Endothelial cell of umbilical vein (primary cell): Measurements from ENCODE around the gene LRRC8D. TPM values are rescaled to one million over a fixed set of nuclear protein-coding genes. Genes with fewer than 3 reads are reported as not detected.

ENCODE experiments used
- BruUV-seq: library from RNA; stranded (reverse); fragments of 400-500 nt; replicated peaks from 2 replicates; lab custom pipeline; 2021; lab: Mats Ljungman, UMichigan
- CTCF ChIA-PET: fragments of 300-600, 350-600 bp; sonication (Branson Sonifier 250); formaldehyde crosslinking; loops from one replicate; lab custom pipeline; 2021; ENCODE audit warnings: antibody characterized with exemption, inconsistent platforms; lab: Charles Lee
- POLR2A ChIA-PET: fragments of 300-600, 350-600 bp; sonication (Branson Sonifier 250); formaldehyde crosslinking; loops from one replicate; lab custom pipeline; 2021; ENCODE audit warnings: antibody characterized with exemption, inconsistent platforms; lab: Charles Lee
- DNase-seq: peaks from one replicate; pipeline ENCODE4 v3.0.0-alpha.2; 2011; ENCODE audit warnings: low read depth, low spot score
- FAIRE-seq: peaks from 2 replicates; lab custom pipeline; 2011; peaks lifted over from hg19 to GRCh38; lab: Jason Lieb, UNC
- H2AFZ ChIP-seq: 2 replicates; pipeline ENCODE4 v1.6.0; 2012; ENCODE audit warnings: low read depth, low read length, control low read depth, inconsistent platforms
- H3K27ac ChIP-seq: 2 replicates; pipeline ENCODE4 v1.5.1; 2011; ENCODE audit warnings: low read depth, mild to moderate bottlenecking, control low read depth, low read length, moderate library complexity; ENCODE audit not compliant: insufficient read depth
- H3K27me3 ChIP-seq, 2 experiments: 2 replicates each; pipeline versions ENCODE4 v1.6.0 to v1.6.1; 2011; ENCODE audit warnings: low read length in 2 of 2, mixed read lengths in 1 of 2; ENCODE audit not compliant: control insufficient read depth in 2 of 2, insufficient read depth in 2 of 2
- H3K36me3 ChIP-seq, 2 experiments: 2 replicates in 1 of 2; 3 replicates in 1 of 2; pipeline ENCODE4 v1.5.1; 2011; ENCODE audit warnings: low read length in 2 of 2, mild to moderate bottlenecking in 1 of 2, moderate library complexity in 1 of 2; ENCODE audit not compliant: control insufficient read depth in 2 of 2, insufficient read depth in 2 of 2; ENCODE audit errors: extremely low read depth in 1 of 2
- H3K4me1 ChIP-seq: 3 replicates; pipeline ENCODE4 v1.5.1; 2011; ENCODE audit warnings: mild to moderate bottlenecking, low read length; ENCODE audit not compliant: control insufficient read depth, insufficient read depth; ENCODE audit errors: extremely low read depth
- H3K4me2 ChIP-seq: 2 replicates; pipeline ENCODE4 v1.6.1; 2011; ENCODE audit warnings: low read length, control low read depth, mixed read lengths; ENCODE audit not compliant: insufficient read depth
- H3K4me3 ChIP-seq, 3 experiments: fragments of 200-600 bp in 1 of 3; sonication (generic), shearing (Covaris generic) in 1 of 3; replicated peaks in 1 of 3; 2 replicates each; pipeline ENCODE4 v1.5.1; 2011 to 2016; ENCODE audit warnings: control low read depth in 3 of 3, low read length in 3 of 3, mild to moderate bottlenecking in 2 of 3, inconsistent platforms in 1 of 3, low read depth in 1 of 3, moderate library complexity in 1 of 3; ENCODE audit not compliant: insufficient read depth in 1 of 3
- H3K79me2 ChIP-seq: 2 replicates; pipeline ENCODE4 v1.6.0; 2012; ENCODE audit warnings: low read length, inconsistent platforms; ENCODE audit not compliant: control insufficient read depth, insufficient read depth
- H3K9ac ChIP-seq: replicated peaks from 2 replicates; pipeline ENCODE3; 2011; ENCODE audit warnings: low read length, control low read depth; ENCODE audit not compliant: insufficient read depth; ENCODE audit errors: extremely low read depth
- H3K9me1 ChIP-seq: replicated peaks from 3 replicates; pipeline ENCODE4 v1.6.0; 2011; ENCODE audit warnings: mild to moderate bottlenecking, low read length; ENCODE audit not compliant: control insufficient read depth, insufficient read depth; ENCODE audit errors: extremely low read depth
- H3K9me3 ChIP-seq: replicated peaks from 2 replicates; pipeline ENCODE4 v1.5.1; 2012; ENCODE audit warnings: low read length, inconsistent platforms; ENCODE audit not compliant: control insufficient read depth, insufficient read depth
- H4K20me1 ChIP-seq: replicated peaks from 2 replicates; pipeline ENCODE3; 2011; ENCODE audit warnings: mild to moderate bottlenecking, low read length; ENCODE audit not compliant: control insufficient read depth, insufficient read depth; ENCODE audit errors: extremely low read depth
- CTCF ChIP-seq, 2 donors: IDR thresholded peaks; 1 replicate in 1 of 2; 2 replicates in 1 of 2; pipeline ENCODE4 v1.5.1; 2011; ENCODE audit warnings: low read length in 2 of 2, mild to moderate bottlenecking in 2 of 2, moderate library complexity in 2 of 2, control low read depth in 1 of 2, inconsistent platforms in 1 of 2, low read depth in 1 of 2; ENCODE audit not compliant: insufficient read depth in 1 of 2; ENCODE audit errors: extremely low read depth in 1 of 2
- EZH2 ChIP-seq: IDR thresholded peaks from 2 replicates; pipeline ENCODE4 v1.6.1; 2012; ENCODE audit warnings: borderline replicate concordance, low read depth, mild to moderate bottlenecking, moderate library complexity, low read length, inconsistent platforms; ENCODE audit not compliant: severe bottlenecking
- FOS ChIP-seq: IDR thresholded peaks from 2 replicates; pipeline ENCODE4 v1.6.1; 2011; ENCODE audit warnings: mild to moderate bottlenecking, low read length, moderate library complexity, borderline replicate concordance; ENCODE audit not compliant: insufficient read depth
- GATA2 ChIP-seq: IDR thresholded peaks from 2 replicates; pipeline ENCODE4 v1.7.0; 2011; ENCODE audit warnings: low read depth, mild to moderate bottlenecking, moderate library complexity, mixed read lengths, low read length; ENCODE audit not compliant: insufficient read length, insufficient read depth
- JUN ChIP-seq: IDR thresholded peaks from 2 replicates; pipeline ENCODE4 v1.6.1; 2011; ENCODE audit warnings: borderline replicate concordance, low read depth; ENCODE audit not compliant: insufficient read length, insufficient read depth
- MAX ChIP-seq: IDR thresholded peaks from 2 replicates; pipeline ENCODE4 v1.6.1; 2011; ENCODE audit not compliant: insufficient read depth, insufficient read length
- MYC ChIP-seq: IDR thresholded peaks from one replicate; pipeline ENCODE4 v1.6.1; 2011; ENCODE audit warnings: mild to moderate bottlenecking, low read depth, low read length
- POLR2A ChIP-seq: IDR thresholded peaks from 2 replicates; pipeline ENCODE4 v1.6.1; 2012; ENCODE audit warnings: low read depth, mild to moderate bottlenecking, control low read depth, low read length
- POLR2AphosphoS5 ChIP-seq: IDR thresholded peaks from 2 replicates; pipeline ENCODE4 v1.6.1; 2012; ENCODE audit warnings: low read depth, mild to moderate bottlenecking, control low read depth, low read length, moderate library complexity; ENCODE audit not compliant: insufficient read depth
- dilution Hi-C: fragments of 300-500 bp; cut with MboI; formaldehyde crosslinking; loops from one replicate; pipeline ENCODE4 v1.15.0; 2019; ENCODE audit warnings: low sequenced_read_pairs; ENCODE audit not compliant: extremely low pct_ligation_motif_present
- intact Hi-C: fragments of 100-400 bp; cut with micrococcal nuclease; formaldehyde crosslinking; loops from one replicate; pipeline ENCODE4 v1.10.0; 2022
- polyA plus RNA-seq, 4 experiments: library from polyadenylated mRNA; depleted of rRNA in 3 of 4; stranded (reverse) in 3 of 4; unstranded in 1 of 4; fragments of >200 nt; gene quantifications; 2 replicates each; pipeline versions ENCODE4 v1.2.1 to v1.2.3, GENCODE V29; 2011 to 2012; ENCODE audit warnings: missing spikeins in 1 of 4
- total RNA-seq: library from RNA; stranded (reverse); gene quantifications from 2 replicates; pipeline ENCODE4 v1.2.3, GENCODE V29; 2021

The LRRC8D gene
- total and polyA plus RNA-seq, 2 donors (not counting 3 experiments of a cell fraction or from before 2014, with no cell fraction given): 31.9 to 37.7 TPM

DNA sequence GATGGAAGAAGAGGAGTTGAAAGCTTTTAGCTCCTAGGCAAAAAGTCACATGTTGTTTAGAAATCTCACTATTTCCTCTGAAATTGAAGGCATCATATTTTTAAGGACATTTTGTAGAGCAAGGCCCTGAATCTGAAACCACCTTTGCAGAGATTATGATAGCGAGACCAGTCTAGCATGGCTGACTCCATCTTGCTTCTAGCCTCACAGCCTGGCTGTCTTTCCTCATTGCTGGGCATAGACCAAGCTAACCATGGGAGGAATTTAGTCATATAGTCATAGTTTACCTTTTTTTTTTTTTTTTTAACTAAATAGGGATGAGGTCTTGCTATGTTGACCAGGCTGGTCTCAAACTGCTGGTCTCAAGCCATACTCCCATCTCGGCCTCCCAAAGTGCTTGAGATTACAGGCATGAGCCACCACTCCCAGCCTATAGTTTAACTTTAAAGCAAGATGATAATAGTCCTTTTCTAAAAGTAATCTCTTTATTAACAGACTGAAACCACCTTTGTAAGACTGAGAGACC, 131.8 kb downstream of the LRRC8D start:
- H3K27me3 ChIP-seq: no peaks in the 10 kb centered on the region
- no peaks in the 10 kb centered on the region for H3K79me2 ChIP-seq
- no peaks in the 10 kb centered on the region for H3K9me3 ChIP-seq
- no peak for FAIRE-seq
- H3K36me3 ChIP-seq: no peaks in the 10 kb centered on the region
- POLR2A ChIA-PET: no interaction called here
- H3K9me1 ChIP-seq: no peaks in the 10 kb centered on the region
- dilution Hi-C loops (no loop called here), intact Hi-C loops (loop anchor here (1.0 kb wide), 3 partner anchors 109 to 172 kb away; no protein-coding TSS in a partner anchor)
- DNase-seq: no peak
- CTCF ChIA-PET: interaction anchor here (0.6 to 2.0 kb wide), 5 partner anchors 9 to 189 kb away, joined by 3 to 10 read pairs (median 3); no protein-coding TSS in a partner anchor
- no peak overlapping the region for H3K9ac ChIP-seq
- TF ChIP-seq JUN (no peak), CTCF (IDR thresholded peaks at IDR 0.05; ENCODE audit: extremely low read depth in 1 of 2, insufficient read depth in 1 of 2, low read depth in 1 of 2, low read length in 2 of 2) (no peak), EZH2 (no peak), FOS (no peak), GATA2 (no peak), POLR2A (no peak), POLR2AphosphoS5 (no peak), MAX (no peak), MYC (no peak)
- no peak overlapping the region for H3K4me2 ChIP-seq
- no peaks in the 10 kb centered on the region for H4K20me1 ChIP-seq
- no peak overlapping the region for H3K4me3 ChIP-seq
- H3K27ac ChIP-seq: no peak overlapping the region
- BruUV-seq: no TSS peak
- H2AFZ ChIP-seq: peak overlapping the region; percentile 70
- H3K4me1 ChIP-seq: peaks cover 5% of the 10 kb centered on the region
